Caco-2 (cell line): ENCODE data around the gene MYO1E. TPM values are rescaled to one million over a fixed set of nuclear protein-coding genes. Genes with fewer than 3 reads are reported as not detected.

ENCODE experiments used
- BruUV-seq: library from RNA; stranded (reverse); fragments of 400-500 nt; replicated peaks from 2 replicates; lab custom pipeline; 2021; lab: Mats Ljungman, UMichigan
- CTCF ChIA-PET: fragments of 300-600 bp; sonication (Branson Sonifier 250); formaldehyde crosslinking; loops from one replicate; lab custom pipeline; 2022; ENCODE audit warnings: antibody characterized with exemption; lab: Charles Lee
- POLR2A ChIA-PET: fragments of 300-600 bp; sonication (Branson Sonifier 250); formaldehyde crosslinking; loops from one replicate; lab custom pipeline; 2022; ENCODE audit warnings: antibody characterized with exemption; lab: Charles Lee
- DNase-seq, 2 experiments: peaks; one replicate each; pipeline versions ENCODE4 v3.0.0 to v3.0.0-alpha.2; 2020 to 2022
- H3K27me3 ChIP-seq: replicated peaks from 2 replicates; pipeline ENCODE4 v1.6.0; 2011; ENCODE audit warnings: low read length; ENCODE audit not compliant: control insufficient read depth, insufficient read depth
- H3K36me3 ChIP-seq: 2 replicates; pipeline ENCODE4 v1.5.1; 2011; ENCODE audit warnings: low read length; ENCODE audit not compliant: control insufficient read depth, insufficient read depth
- H3K4me1 ChIP-seq: fragments of 250-450 bp; sonication (Bioruptor Pico); 2 replicates; pipeline ENCODE4 v1.5.1; 2020; ENCODE audit warnings: mild to moderate bottlenecking
- H3K4me3 ChIP-seq: 2 replicates; pipeline ENCODE4 v1.5.1; 2011; ENCODE audit warnings: low read depth, mild to moderate bottlenecking, control low read depth, low read length
- H3K9me3 ChIP-seq: fragments of 250-450 bp; sonication (Bioruptor Pico); 2 replicates; pipeline ENCODE4 v1.5.1; 2020; ENCODE audit warnings: mild to moderate bottlenecking, moderate library complexity
- H3K27ac Mint-ChIP-seq: one replicate; pipeline ENCODE4 v1.8.0; 2022; ENCODE audit warnings: mixed read lengths; ENCODE audit not compliant: unreplicated experiment
- H3K27me3 Mint-ChIP-seq: one replicate; pipeline ENCODE4 v1.8.0; 2022; ENCODE audit warnings: mixed read lengths; ENCODE audit not compliant: insufficient read depth, unreplicated experiment
- H3K36me3 Mint-ChIP-seq: one replicate; pipeline ENCODE4 v1.8.0; 2022; ENCODE audit warnings: mild to moderate bottlenecking, mixed read lengths; ENCODE audit not compliant: insufficient read depth, unreplicated experiment
- H3K4me1 Mint-ChIP-seq: one replicate; pipeline ENCODE4 v1.8.0; 2022; ENCODE audit warnings: low read depth, mixed read lengths; ENCODE audit not compliant: unreplicated experiment
- H3K4me3 Mint-ChIP-seq: one replicate; pipeline ENCODE4 v1.8.0; 2022; ENCODE audit warnings: mild to moderate bottlenecking, moderate library complexity, mixed read lengths; ENCODE audit not compliant: unreplicated experiment
- H3K9me3 Mint-ChIP-seq: one replicate; pipeline ENCODE4 v1.8.0; 2022; ENCODE audit warnings: mixed read lengths; ENCODE audit not compliant: unreplicated experiment
- CTCF ChIP-seq, 2 experiments: fragments of 200-600 bp in 1 of 2; IDR thresholded peaks; 1 replicate in 1 of 2; 2 replicates in 1 of 2; pipeline versions ENCODE4 v1.5.1 to v1.8.0; 2011 to 2022; ENCODE audit warnings: antibody characterized with exemption in 1 of 2, control low read depth in 1 of 2, inconsistent platforms in 1 of 2, low read depth in 1 of 2, low read length in 1 of 2, mild to moderate bottlenecking in 1 of 2, moderate library complexity in 1 of 2; ENCODE audit not compliant: insufficient read depth in 1 of 2, severe bottlenecking in 1 of 2, unreplicated experiment in 1 of 2
- intact Hi-C: fragments of 100-400 bp; cut with micrococcal nuclease; formaldehyde crosslinking; loops from one replicate; pipeline ENCODE4 v1.10.0; 2022; ENCODE audit not compliant: unreplicated experiment
- total RNA-seq: library from RNA; stranded (reverse); gene quantifications from 2 replicates; pipeline ENCODE4 v1.2.3, GENCODE V29; 2022

The MYO1E gene
- total RNA-seq, 1 experiment from 2014 or later: 187 TPM

- Histone ChIP-seq H3K4me3 (no peak overlapping the region), H3K27me3 (no peaks in the 10 kb centered on the region), H3K9me3 (no peaks in the 10 kb centered on the region), H3K36me3 (no peaks in the 10 kb centered on the region), H3K4me1 (peaks cover 26% of the 10 kb centered on the region)
- Mint-ChIP-seq H3K36me3 (peaks cover 14% of the 10 kb centered on the region), H3K27me3 (no peaks in the 10 kb centered on the region), H3K4me3 (no peak overlapping the region), H3K9me3 (no peaks in the 10 kb centered on the region), H3K4me1 (peaks cover 7% of the 10 kb centered on the region), H3K27ac (peak overlapping the region; percentile 53)
- no TSS peak for BruUV-seq
- ChIA-PET POLR2A (no interaction called here), CTCF (interaction anchor here (0.6 kb wide), 1 partner anchor 228 kb away, joined by 3 read pairs; no protein-coding TSS in a partner anchor)
- intact Hi-C loops: no loop called here
- DNase-seq: no peak
- no peak for TF ChIP-seq CTCF (IDR thresholded peaks at IDR 0.05; ENCODE audit: insufficient read depth in 1 of 2, low read depth in 1 of 2, low read length in 1 of 2, severe bottlenecking in 1 of 2, unreplicated experiment in 1 of 2)
Measured at GRCh38 chr15:59300618-59301139, 72.0 kb downstream of the MYO1E start.

GRCh38 chr15:59299929-59300617, 72.6 kb downstream of the MYO1E start:
- Mint-ChIP-seq H3K4me1 (peaks cover 10% of the 10 kb centered on the region), H3K27me3 (no peaks in the 10 kb centered on the region), H3K4me3 (no peak overlapping the region), H3K27ac (peak overlapping the region; percentile 53), H3K36me3 (peaks cover 14% of the 10 kb centered on the region), H3K9me3 (no peaks in the 10 kb centered on the region)
- H3K4me1 ChIP-seq: peaks cover 26% of the 10 kb centered on the region
- H3K27me3 ChIP-seq: no peaks in the 10 kb centered on the region
- H3K36me3 ChIP-seq: no peaks in the 10 kb centered on the region
- ChIA-PET POLR2A (interaction anchor here (1.1 kb wide), 1 partner anchor 73 kb away, joined by 4 read pairs; the partner anchor contains the start of gene MYO1E), CTCF (interaction anchor here (0.6 kb wide), 1 partner anchor 229 kb away, joined by 3 read pairs; no protein-coding TSS in a partner anchor)
- no peak for DNase-seq
- no TSS peak for BruUV-seq
- no peak for TF ChIP-seq CTCF (IDR thresholded peaks at IDR 0.05; ENCODE audit: insufficient read depth in 1 of 2, low read depth in 1 of 2, low read length in 1 of 2, severe bottlenecking in 1 of 2, unreplicated experiment in 1 of 2)
- H3K9me3 ChIP-seq: no peaks in the 10 kb centered on the region
- intact Hi-C loops: no loop called here
- H3K4me3 ChIP-seq: no peak overlapping the region

GRCh38 chr15:59298854-59299250, 73.8 kb downstream of the MYO1E start:
- BruUV-seq: no TSS peak
- POLR2A ChIA-PET: interaction anchor here (1.1 kb wide), 1 partner anchor 74 kb away, joined by 4 read pairs; the partner anchor contains the start of gene MYO1E
- Histone ChIP-seq H3K9me3 (no peaks in the 10 kb centered on the region), H3K36me3 (no peaks in the 10 kb centered on the region), H3K4me3 (no peak overlapping the region), H3K27me3 (no peaks in the 10 kb centered on the region), H3K4me1 (peaks cover 33% of the 10 kb centered on the region)
- no peaks in the 10 kb centered on the region for H3K9me3 Mint-ChIP-seq
- CTCF ChIA-PET: interaction anchor here (1.0 kb wide), 1 partner anchor 52 kb away, joined by 3 read pairs; no protein-coding TSS in a partner anchor
- intact Hi-C loops: no loop called here
- peaks cover 19% of the 10 kb centered on the region for H3K4me1 Mint-ChIP-seq
- H3K36me3 Mint-ChIP-seq: peaks cover 14% of the 10 kb centered on the region
- TF ChIP-seq CTCF (IDR thresholded peaks at IDR 0.05; ENCODE audit: insufficient read depth in 1 of 2, low read depth in 1 of 2, low read length in 1 of 2, severe bottlenecking in 1 of 2, unreplicated experiment in 1 of 2): no peak
- no peak overlapping the region for H3K27ac Mint-ChIP-seq
- H3K27me3 Mint-ChIP-seq: no peaks in the 10 kb centered on the region
- H3K4me3 Mint-ChIP-seq: no peak overlapping the region
- DNase-seq: no peak
